SU-DHL-6 (cell line): ENCODE data around the gene CDH13.

Experiments
- H2AFZ ChIP-seq: fragments of 200-600 bp; sonication (generic); 2 replicates; pipeline ENCODE4 v1.6.1; 2014; ENCODE audit warnings: low read depth, mild to moderate bottlenecking, moderate library complexity, mixed read lengths, antibody characterized with exemption, low read length; ENCODE audit not compliant: severe bottlenecking
- H3F3A ChIP-seq: fragments of 200-600 bp; shearing (Covaris generic); 2 replicates; pipeline ENCODE4 v1.6.0; 2016; ENCODE audit warnings: antibody characterized with exemption, mild to moderate bottlenecking; ENCODE audit not compliant: insufficient read depth
- H3K27ac ChIP-seq: fragments of 200-600 bp; sonication (generic); 2 replicates; pipeline ENCODE4 v1.5.1; 2016; ENCODE audit warnings: low read depth, mild to moderate bottlenecking, low read length, moderate library complexity, mixed read lengths
- H3K27me3 ChIP-seq: fragments of 200-600 bp; sonication (generic), shearing (Covaris generic); 2 replicates; pipeline ENCODE4 v1.6.0; 2014; ENCODE audit warnings: mild to moderate bottlenecking, low read length
- H3K36me3 ChIP-seq: fragments of 200-600 bp; sonication (generic); 2 replicates; pipeline ENCODE4 v1.6.1; 2014; ENCODE audit warnings: mild to moderate bottlenecking, low read length, mixed read lengths
- H3K4me2 ChIP-seq: fragments of 300-600, 200-600 bp; shearing (Covaris generic), sonication (generic); 2 replicates; pipeline ENCODE4 v1.6.0; 2014; ENCODE audit warnings: low read length, low read depth, mild to moderate bottlenecking; ENCODE audit not compliant: poor library complexity, severe bottlenecking
- H3K4me3 ChIP-seq: fragments of 200-600 bp; sonication (generic); 2 replicates; pipeline ENCODE4 v1.5.1; 2014; ENCODE audit warnings: antibody characterized with exemption, low read length, mild to moderate bottlenecking, mixed read lengths; ENCODE audit not compliant: insufficient read depth, poor library complexity, severe bottlenecking
- H3K79me2 ChIP-seq: fragments of 200-600 bp; sonication (generic); 2 replicates; pipeline ENCODE4 v1.6.1; 2014; ENCODE audit warnings: mild to moderate bottlenecking, low read length, moderate library complexity; ENCODE audit not compliant: insufficient read depth
- H3K9ac ChIP-seq: fragments of 200-600 bp; sonication (generic); 2 replicates; pipeline ENCODE4 v1.7.0; 2014; ENCODE audit warnings: mild to moderate bottlenecking, low read length
- H3K9me2 ChIP-seq: fragments of 200-600 bp; sonication (generic); replicated peaks from 2 replicates; pipeline ENCODE4 v1.6.1; 2014; ENCODE audit warnings: low read length; ENCODE audit not compliant: insufficient read depth
- H3K9me3 ChIP-seq: fragments of 200-600 bp; sonication (generic); 2 replicates; pipeline ENCODE4 v1.6.1; 2014; ENCODE audit warnings: low read length, mixed read lengths; ENCODE audit not compliant: insufficient read depth
- H4K20me1 ChIP-seq: fragments of 200-600 bp; sonication (generic); 2 replicates; pipeline ENCODE4 v1.6.1; 2014; ENCODE audit warnings: low read depth, mild to moderate bottlenecking, antibody characterized with exemption, low read length, moderate library complexity, mixed read lengths
- EZH2phosphoT487 ChIP-seq: fragments of 200-600 bp; sonication (generic), shearing (Covaris generic); conservative IDR thresholded peaks from 2 replicates; pipeline ENCODE4 v1.6.1; 2018; ENCODE audit warnings: mild to moderate bottlenecking, antibody characterized with exemption, low read length, moderate library complexity, mixed read lengths
- TF ChIP-seq, protein P1 (sequence below): fragments of 200-600 bp; sonication (generic); IDR thresholded peaks from one replicate; pipeline ENCODE4 v1.5.1; 2017; ENCODE audit warnings: antibody characterized with exemption, mild to moderate bottlenecking, low read length, moderate library complexity; ENCODE audit not compliant: insufficient read depth, poor library complexity, severe bottlenecking

Gene CDH13

DNA sequence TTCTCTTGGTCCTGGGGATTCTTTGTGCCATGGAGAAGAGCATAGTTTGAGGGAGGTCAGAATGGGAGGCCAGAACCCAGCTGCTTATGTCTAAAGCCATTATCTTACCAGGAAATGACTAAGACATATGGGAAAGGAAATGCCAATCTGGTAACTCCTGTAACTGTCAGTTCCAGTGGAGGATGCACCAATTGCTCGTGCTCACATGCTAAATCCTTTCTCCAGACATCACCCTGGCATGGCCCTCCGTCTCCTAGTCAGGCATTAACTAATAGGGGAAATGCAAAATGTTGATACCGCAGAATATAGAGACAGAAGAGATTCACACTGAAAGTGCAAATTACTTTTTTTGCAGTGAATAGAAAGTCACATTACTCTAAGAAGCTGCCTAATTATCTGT is 925.5 kb downstream of the CDH13 start:
- Histone ChIP-seq H3K4me2 (no peak overlapping the region), H3K36me3 (no peaks in the 10 kb centered on the region), H3K9me3 (no peaks in the 10 kb centered on the region), H4K20me1 (no peaks in the 10 kb centered on the region), H3K27ac (no peak overlapping the region), H3K9me2 (no peaks in the 10 kb centered on the region), H3F3A (no peaks in the 10 kb centered on the region), H3K79me2 (no peaks in the 10 kb centered on the region), H2AFZ (no peak overlapping the region), H3K9ac (no peak overlapping the region), H3K27me3 (no peaks in the 10 kb centered on the region), H3K4me3 (no peak overlapping the region)
- TF ChIP-seq EZH2phosphoT487: no peak
- TF ChIP-seq, protein P1, sequence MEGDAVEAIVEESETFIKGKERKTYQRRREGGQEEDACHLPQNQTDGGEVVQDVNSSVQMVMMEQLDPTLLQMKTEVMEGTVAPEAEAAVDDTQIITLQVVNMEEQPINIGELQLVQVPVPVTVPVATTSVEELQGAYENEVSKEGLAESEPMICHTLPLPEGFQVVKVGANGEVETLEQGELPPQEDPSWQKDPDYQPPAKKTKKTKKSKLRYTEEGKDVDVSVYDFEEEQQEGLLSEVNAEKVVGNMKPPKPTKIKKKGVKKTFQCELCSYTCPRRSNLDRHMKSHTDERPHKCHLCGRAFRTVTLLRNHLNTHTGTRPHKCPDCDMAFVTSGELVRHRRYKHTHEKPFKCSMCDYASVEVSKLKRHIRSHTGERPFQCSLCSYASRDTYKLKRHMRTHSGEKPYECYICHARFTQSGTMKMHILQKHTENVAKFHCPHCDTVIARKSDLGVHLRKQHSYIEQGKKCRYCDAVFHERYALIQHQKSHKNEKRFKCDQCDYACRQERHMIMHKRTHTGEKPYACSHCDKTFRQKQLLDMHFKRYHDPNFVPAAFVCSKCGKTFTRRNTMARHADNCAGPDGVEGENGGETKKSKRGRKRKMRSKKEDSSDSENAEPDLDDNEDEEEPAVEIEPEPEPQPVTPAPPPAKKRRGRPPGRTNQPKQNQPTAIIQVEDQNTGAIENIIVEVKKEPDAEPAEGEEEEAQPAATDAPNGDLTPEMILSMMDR: no peak

DNA sequence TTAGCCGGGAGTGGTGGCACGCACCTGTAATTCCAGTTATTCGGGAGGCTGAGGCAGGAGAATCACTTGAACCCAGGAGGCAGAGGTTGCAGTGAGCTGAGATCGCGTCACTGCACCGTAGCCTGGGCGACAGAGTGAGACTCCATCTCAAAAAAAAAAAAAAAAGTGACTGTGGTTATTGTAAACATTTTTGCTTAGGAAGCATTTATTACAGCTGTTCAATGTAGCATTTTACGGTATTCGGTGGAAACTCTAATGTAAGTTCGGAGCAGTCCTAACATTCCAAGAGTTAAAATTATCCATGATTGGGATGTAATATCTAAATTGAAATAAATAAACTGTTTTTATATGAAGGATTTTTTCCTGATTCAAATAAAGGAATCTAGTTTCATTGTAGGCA is 926.2 kb downstream of the CDH13 start:
- H3K4me2 ChIP-seq: no peak overlapping the region
- H3K27me3 ChIP-seq: no peaks in the 10 kb centered on the region
- TF ChIP-seq, protein P1: no peak
- TF ChIP-seq EZH2phosphoT487: no peak
- no peak overlapping the region for H3K9ac ChIP-seq
- no peak overlapping the region for H2AFZ ChIP-seq
- H3F3A ChIP-seq: no peaks in the 10 kb centered on the region
- no peaks in the 10 kb centered on the region for H3K36me3 ChIP-seq
- no peaks in the 10 kb centered on the region for H3K79me2 ChIP-seq
- no peak overlapping the region for H3K4me3 ChIP-seq
- H3K9me2 ChIP-seq: no peaks in the 10 kb centered on the region
- no peaks in the 10 kb centered on the region for H3K9me3 ChIP-seq
- H4K20me1 ChIP-seq: no peaks in the 10 kb centered on the region
- no peak overlapping the region for H3K27ac ChIP-seq

DNA sequence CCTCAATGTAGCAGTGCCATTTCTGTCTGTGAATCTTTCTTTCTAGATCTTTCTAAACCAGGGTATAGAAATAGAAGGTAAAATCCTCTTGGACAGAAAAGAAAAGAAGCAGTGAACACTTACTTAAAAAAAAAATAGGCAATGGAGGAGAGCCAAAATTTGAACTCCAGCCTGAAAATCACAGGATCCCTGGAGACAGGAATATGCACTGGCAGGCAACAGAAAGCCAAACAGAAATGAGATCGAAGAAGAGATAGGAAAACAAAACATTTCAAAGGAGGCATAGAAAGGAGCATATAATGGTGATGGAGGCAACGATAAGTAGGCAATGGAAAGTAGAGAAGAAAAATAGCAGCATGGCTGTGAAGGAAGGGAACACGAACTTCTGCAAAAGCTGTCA is 927.3 kb downstream of the CDH13 start:
- Histone ChIP-seq H3K9me2 (no peaks in the 10 kb centered on the region), H3K79me2 (no peaks in the 10 kb centered on the region), H2AFZ (no peak overlapping the region), H3K9ac (no peak overlapping the region), H3K4me2 (no peak overlapping the region), H3K27ac (no peak overlapping the region), H3K4me3 (no peak overlapping the region), H3K9me3 (no peaks in the 10 kb centered on the region), H3K36me3 (no peaks in the 10 kb centered on the region), H3F3A (no peaks in the 10 kb centered on the region), H4K20me1 (no peaks in the 10 kb centered on the region), H3K27me3 (no peaks in the 10 kb centered on the region)
- TF ChIP-seq, protein P1: no peak
- no peak for TF ChIP-seq EZH2phosphoT487

DNA sequence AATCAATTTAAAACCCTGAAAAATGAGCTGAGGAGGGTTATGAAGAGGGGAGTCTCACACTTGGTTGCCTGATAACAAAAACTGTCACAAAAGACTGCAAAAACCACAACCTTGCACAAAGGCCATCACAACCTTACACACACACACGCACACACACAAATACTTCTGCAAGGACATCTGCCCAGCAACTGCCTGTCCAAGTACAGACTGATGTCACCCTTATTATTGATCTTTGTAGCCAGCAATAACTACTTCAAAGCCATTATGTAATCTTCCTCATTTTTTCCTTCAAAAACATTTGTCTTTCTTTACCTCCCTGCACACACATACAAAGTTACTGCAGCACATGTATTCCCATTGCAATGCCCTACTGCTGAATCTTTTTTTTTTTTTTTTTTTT is 927.8 kb downstream of the CDH13 start:
- Histone ChIP-seq H3K27ac (no peak overlapping the region), H3K9ac (no peak overlapping the region), H3K9me3 (no peaks in the 10 kb centered on the region), H4K20me1 (no peaks in the 10 kb centered on the region), H3K79me2 (no peaks in the 10 kb centered on the region), H3K27me3 (no peaks in the 10 kb centered on the region), H3K4me2 (no peak overlapping the region), H3K4me3 (no peak overlapping the region), H3K36me3 (no peaks in the 10 kb centered on the region), H3F3A (no peaks in the 10 kb centered on the region), H2AFZ (no peak overlapping the region), H3K9me2 (no peaks in the 10 kb centered on the region)
- TF ChIP-seq, protein P1: no peak
- no peak for TF ChIP-seq EZH2phosphoT487
